HT1080 (cell line): Measurements from ENCODE around the gene FOXK2. TPM values are rescaled to one million over a fixed set of nuclear protein-coding genes. Genes with fewer than 3 reads are reported as not detected.
"Not testable (repeated sequence)": the region's sequence is repeated elsewhere in the genome, so short reads cannot be mapped to it uniquely, and the experiment has no call there.

Experiments
- DNase-seq: peaks from one replicate; pipeline ENCODE4 v3.0.0-alpha.2; 2015; ENCODE audit warnings: low read depth
- total RNA-seq: library from RNA; depleted of rRNA; stranded (reverse); fragments of >200 nt; shearing (Covaris generic); gene quantifications from 2 replicates; pipeline ENCODE4 v1.2.3, GENCODE V29; 2014

The FOXK2 gene
- total RNA-seq, 1 experiment from 2014 or later, result 47.8 TPM

DNA sequence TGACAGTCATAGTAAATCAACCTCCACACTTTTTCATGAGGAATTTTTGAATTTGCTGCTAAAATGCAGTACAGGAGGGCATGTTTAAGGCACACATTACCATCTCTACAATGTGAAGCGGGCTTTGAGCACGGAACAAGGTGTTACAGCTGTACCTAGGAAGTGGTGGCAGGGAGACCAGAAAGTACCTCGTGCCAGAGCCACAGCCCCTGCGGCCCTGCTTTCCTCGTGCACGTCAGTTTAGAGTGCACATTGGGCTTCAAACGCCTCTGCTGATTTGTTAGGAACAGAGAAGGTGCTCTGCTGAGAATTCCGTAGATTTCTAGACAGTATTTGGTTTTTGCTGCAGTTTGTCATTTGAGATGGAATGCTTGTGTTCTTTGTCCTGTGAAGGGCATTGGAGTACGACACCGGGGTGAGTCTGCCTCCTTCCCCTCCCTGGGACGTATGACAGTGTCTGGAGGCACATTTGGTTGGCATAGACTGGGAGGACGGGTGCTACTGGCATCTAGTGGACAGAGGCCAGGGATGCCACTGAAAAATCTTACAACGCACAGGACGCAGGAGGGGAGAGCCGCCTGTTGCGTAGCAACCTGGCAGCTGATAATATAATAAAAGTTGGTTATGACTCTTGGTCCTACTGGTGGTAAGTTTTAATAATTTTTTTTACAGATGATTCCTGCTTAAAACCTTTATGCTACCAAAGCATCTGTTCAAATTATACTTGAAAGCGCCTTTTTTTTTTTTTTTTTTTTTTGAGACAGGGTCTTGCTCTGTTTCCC is 9.1 kb downstream of the FOXK2 start:
- no peak for DNase-seq

DNA sequence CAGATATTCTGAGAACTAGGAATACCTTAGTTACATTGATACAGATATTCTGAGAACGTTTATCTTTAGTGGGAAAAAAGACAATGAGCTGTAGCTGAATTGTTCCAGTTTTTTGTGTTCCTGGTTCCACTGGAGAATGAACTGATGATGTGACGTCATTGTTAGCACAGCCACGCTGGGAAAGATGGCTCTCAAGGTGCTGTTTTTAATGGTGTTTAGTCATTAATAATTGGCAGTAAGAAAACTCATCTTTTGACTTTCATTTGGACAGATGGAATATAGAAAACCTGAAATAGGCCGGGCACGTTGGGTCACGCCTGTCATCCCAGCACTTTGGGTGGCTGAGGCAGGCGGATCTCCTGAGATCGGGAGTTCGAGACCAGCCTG is 10.4 kb downstream of the FOXK2 start:
- no peak for DNase-seq

GRCh38 chr17:82531431-82531881 is 11.9 kb downstream of the FOXK2 start:
- DNase-seq, result peak; percentile 82

DNA sequence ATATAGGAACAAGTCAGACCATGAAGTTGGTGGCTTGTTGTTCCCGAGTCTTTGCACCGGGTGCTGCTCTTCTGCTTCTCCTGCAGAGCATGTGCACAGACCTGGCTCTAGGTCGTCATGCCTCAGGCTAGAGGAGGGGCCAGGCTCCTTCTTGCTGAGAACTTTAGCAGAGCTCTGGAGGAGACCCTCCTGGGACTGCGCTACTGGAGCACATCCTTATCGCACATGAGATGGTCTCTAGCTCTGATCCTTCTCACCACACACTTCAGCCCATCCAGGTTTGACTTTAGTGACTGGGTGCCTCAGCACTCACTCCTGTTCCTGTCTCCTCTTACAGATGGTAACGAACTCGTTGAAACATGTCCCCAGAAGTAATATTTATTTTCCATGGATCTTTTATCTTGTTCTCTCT is 14.9 kb downstream of the FOXK2 start:
- no peak for DNase-seq

GRCh38 chr17:82536512-82537201 is 17.1 kb downstream of the FOXK2 start:
- DNase-seq, result no peak

- DNase-seq, result not testable (repeated sequence)
These were observed 17.7 kb downstream of the FOXK2 start for GRCh38 chr17:82537228-82537627.

DNA sequence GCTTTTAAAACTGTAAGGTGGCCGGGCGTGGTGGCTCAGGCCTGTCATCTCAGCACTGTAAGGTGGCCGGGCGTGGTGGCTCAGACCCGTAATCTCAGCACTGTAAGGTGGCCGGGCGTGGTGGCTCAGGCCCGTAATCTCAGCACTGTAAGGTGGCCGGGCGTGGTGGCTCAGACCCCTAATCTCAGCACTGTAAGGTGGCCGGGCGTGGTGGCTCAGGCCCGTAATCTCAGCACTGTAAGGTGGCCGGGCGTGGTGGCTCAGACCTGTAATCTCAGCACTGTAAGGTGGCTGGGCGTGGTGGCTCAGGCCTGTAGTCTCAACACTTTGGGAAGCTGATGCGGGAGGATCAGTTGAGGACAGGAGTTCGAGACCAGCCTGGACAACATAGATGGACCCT is 19.5 kb downstream of the FOXK2 start:
- not testable (repeated sequence) for DNase-seq

DNA sequence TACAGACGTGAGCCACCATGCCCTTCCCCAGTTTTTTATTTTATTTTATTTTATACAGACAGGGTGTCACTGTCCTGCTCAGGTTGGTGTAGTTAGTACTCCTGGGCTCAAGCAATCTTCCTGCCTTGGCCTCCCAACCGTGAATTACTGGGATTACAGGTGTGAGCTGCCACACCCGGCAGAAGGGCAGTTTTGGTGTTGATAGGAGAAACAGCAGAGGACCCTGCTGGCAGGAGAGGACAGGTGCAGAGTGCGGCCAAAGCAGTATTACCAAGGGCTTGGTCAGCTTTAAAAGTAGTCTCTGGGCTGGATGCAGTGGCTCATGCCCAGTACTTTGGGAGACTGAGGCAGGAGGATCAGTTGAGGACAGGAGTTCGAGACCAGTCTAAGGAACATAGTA is 22.9 kb downstream of the FOXK2 start:
- DNase-seq, result no peak

DNA sequence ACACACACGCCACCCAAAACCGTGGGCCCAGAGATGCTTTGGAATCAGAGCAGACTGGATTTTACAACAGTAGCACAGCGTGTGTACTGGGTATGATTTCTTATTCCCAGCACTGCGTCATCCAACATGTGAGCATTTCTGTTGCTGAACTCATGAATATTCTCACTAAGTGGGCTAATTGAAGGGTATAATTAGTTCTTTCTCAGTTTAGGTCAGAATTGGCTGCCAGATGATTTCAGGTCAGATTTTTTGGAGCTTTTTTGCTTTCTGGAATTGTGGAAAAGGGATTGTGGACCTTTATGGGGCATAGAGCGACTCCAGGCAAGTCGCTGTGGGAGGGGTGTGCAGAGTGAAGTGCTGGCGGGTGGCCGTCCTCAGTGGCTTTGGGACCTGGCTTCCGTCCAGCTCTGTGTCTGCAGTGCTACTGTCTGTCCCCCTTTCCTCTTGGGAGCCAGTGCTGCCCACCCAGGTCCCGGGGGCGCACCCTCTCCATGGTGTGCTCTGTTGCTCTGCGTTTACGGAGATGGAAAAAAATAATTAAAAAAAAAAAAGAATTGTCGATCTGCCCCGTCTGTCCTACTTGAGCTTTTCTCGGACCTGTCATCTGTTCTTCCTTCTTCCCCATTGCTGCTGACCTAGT is 25.0 kb downstream of the FOXK2 start:
- DNase-seq, result no peak

DNA sequence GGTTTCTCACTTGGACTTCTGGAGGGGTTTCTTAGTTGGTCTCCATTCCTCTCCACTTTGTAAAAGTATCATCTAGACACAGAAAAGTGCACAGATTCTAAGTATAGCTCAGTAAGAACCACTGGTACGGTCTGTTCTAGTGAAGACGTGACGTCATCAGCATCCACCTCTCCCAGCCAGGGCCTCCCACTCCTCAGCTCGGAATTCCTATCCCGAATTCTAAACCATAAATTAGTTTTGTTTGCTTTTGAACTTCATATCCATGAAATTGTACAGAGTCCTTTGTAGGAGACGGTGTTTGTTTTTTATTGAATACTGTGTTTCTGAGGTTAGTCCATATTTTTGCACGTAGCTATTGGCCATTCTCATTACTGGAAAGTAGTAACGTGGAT is 25.5 kb downstream of the FOXK2 start:
- no peak for DNase-seq

GRCh38 chr17:82547981-82548380 is 28.4 kb downstream of the FOXK2 start:
- no peak for DNase-seq

- no peak for DNase-seq
These were observed 29.3 kb downstream of the FOXK2 start for GRCh38 chr17:82548681-82549303.

GRCh38 chr17:82551779-82552457 is 32.4 kb downstream of the FOXK2 start:
- DNase-seq, result peak; percentile 74

GRCh38 chr17:82552580-82552979 is 33.0 kb downstream of the FOXK2 start:
- DNase-seq, result no peak

DNA sequence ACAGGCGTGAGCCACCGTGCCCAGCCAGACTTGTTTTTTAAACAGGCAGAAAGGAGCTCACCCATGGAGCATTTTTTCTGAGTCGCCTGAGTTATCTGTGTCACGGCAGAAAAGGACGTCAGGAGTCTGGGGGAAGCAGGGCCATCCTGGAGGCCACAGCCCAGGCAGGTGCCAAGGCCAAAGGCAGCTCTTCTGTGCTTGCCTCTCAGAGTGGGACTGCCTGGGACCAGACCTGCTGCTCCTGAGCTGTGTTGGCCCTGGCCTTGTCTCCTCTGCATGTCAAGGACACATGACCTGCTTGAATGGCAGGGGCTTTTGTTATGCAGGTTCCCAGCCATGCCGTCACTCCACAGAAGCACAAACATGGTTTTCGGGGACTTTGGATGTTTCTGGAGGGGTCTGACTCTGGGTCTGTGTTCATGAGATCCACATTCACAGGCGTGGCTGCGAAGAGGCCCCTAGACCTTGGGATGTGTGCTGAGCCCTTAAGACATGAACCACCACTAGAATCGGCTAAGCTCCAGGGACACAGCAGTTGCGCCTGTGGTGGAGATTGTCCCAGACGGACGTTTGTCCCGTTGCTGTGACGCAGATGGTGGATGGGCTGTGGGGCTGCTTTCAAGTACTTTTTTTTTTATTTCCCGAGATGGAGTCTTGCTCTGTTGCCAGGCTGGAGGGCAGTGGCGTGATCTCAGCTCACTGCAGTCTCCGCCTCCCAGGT is 33.8 kb downstream of the FOXK2 start:
- DNase-seq, result no peak

DNA sequence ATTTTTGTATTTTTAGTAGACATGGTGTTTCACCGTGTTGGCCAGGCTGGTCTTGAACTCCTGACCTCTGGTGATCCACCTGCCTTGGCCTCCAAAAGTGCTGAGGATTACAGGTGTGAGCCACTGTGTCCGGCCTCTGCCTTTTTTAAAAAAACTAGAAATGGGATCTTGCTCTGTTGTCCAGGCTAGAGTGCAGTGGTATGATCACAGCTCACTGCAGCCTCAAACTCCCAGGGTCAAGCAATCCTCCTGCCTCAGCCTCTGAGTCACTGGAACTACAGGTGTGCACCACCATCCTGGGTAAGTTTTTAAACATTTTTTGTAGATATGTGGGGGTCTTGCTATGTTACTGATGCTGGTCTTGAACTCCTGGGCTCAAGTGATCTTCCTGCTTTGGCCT is 38.0 kb downstream of the FOXK2 start:
- DNase-seq, result not testable (repeated sequence)

- DNase-seq, result no peak
These were observed 40.2 kb downstream of the FOXK2 start for GRCh38 chr17:82559566-82560251.

- DNase-seq, result no peak
These were observed 40.7 kb downstream of the FOXK2 start for GRCh38 chr17:82560252-82560642.

GRCh38 chr17:82560802-82561428 is 41.4 kb downstream of the FOXK2 start:
- peak; percentile 26 for DNase-seq
